NCI-H146 treated with DMSO at 0.1 percent for 48 hours (cell line): ENCODE results near the gene NEO1.

ENCODE experiments used
- DNase-seq: peaks from one replicate; lab custom pipeline; 2025; ENCODE audit not compliant: unreplicated experiment; lab: John Stamatoyannopoulos, UW

NEO1 gene

DNA sequence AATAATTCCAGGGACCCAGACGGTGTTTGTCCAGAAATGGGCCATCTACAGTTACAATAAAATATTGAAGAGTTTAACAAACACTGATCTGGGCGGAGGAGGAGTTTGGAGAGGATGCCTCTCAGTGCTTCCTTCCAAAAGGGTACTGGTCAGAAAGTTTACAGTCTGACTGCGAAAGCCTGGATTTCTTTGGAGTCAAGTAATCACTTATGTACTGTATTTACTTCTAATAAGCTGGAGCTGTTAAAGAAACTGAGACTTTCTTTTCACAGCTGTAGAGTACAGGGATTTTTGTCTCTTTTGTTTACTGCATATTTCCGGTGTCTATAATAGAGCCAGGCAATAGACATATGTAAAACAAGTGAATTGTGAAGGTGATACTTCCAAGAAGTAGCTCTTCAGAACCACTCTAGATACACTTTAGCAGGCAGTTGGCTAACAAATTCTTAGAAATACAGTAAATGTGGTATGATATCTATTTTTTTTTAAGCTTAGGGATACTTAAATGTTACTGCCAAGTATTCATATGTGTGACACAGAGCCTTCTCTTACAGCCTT lies 22.1 kb upstream of the NEO1 start:
- no peak for DNase-seq

DNA sequence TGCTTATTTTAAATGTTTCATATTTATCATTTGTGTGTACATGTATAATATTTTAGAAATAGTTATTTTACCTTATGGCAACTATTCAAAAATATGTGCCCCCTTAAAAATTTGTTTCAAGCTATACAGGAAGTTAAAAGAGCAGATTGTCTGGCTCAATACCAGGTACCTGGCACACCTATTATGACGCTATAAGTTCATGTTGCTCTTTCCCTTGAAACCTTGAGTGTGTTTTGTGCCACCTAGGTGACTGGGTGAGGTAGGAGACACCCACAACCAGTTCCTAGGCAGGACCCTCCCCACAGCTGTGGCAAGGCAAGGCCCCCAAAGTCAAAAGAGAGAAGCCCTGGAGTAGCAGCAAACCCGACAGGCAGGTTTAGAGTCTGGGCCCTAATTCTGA lies 20.6 kb upstream of the NEO1 start:
- no peak for DNase-seq

DNA sequence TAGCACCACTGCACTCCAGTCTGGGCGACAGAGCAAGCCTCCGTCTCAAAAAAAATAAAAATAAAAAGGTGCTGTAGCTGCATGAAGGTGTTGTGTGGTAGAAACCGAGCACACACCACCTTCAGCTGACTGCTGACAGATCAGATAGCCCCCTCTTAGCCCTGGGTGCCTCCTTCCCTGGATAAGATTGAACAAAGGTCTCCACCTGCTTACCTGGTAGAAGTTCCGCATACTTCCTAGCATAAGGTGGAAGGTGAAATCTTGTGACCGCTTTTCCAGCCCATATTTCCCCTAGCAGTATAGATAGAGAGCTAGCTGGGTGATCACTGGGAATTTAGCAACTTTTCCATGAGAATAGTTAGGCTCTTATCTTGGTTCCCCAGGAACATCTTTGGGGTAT lies 18.7 kb upstream of the NEO1 start:
- no peak for DNase-seq

DNA sequence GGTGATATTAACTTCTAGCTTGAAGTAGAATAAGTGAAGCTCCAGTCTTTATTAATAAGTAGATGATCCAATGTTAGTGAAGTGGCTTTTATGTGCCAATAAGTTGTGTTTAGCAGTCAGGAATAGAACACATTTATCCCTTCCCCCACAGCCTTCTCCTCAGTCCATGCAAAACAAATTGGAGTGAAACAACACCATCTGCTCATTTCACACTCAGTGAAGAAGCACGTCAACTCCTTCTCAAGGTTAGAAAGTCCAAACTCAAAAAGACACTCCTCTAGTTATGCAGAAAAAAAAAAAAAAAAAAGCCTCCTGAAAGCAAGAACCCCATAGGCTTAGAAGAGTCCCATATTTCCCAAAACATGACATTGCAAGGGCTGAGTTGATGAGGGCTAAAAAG lies 18.0 kb upstream of the NEO1 start:
- DNase-seq: no peak

DNA sequence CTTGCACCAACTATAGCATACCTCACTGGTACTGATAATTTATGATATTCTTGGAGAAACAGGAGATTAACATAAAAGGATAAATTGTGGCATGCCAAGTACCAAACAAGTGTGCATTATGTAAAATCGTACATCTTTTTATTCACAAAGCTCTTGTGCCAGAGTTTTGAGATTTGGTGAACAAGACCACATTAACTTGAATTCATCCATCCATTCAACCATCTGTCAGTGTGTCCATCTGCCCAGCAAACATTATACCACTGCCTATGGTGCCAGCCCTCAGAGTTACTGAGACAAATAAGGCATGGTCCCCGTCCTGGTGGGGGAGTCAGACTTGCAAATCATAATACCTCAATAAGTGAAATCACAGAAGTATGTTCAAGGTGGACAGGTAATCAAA lies 17.0 kb upstream of the NEO1 start:
- DNase-seq: no peak

DNA sequence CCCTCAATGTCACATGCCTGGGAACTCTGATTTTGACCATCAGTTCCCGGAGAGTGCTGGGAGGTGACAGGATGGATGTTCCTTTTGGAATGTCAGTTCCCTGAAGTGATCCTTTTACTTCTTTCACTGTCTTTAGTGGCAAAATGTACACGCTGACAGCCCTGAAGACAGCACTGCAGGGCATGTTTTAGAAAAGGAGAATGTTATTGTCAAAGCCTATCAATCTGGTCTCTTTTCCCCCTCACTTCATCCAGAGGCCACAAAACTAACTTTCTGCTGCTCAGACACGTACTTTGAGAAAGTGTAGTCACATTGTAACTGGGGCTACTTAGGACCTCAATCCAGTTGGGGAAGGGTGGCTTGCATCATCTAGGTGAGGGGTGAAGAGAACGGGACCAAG lies 14.0 kb upstream of the NEO1 start:
- DNase-seq: no peak

DNA sequence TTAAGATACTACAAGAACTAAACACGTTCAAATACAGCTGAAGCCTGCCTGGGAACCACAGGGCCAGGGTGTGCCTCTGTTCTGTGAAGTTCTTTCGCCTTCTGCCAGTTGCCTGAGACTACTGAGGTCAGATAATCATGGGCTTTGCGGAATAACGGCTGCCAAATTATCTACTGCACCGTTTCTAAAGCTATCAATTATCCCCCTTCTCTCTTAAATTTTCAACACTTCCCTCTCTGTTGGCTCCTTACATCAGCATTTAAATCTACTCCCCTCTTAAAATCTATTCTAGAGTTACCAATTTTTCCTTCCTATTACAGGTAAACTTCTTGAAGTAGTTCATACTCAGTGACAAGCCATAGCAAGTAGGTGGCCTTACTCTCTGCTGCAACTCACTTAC lies 6.2 kb upstream of the NEO1 start:
- no peak for DNase-seq

DNA sequence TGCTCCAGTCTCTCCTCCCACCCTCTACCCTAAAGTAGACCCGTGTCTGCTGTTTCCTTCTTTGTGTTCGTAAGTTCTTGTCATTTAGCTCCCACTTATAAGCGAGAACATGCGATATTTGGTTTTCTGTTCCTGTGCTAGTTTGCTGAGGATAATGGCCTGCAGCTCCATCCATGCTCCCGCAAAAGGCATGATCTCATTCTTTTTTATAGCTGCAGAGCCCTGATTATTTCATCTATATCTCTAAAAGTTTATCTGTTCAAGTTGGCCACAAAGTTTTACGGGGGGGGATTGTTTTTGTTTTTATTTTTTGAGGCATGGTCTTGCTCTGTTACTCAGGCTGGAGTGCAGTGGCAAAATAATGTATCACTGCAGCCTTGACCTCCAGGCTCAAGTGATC lies 4.4 kb upstream of the NEO1 start:
- DNase-seq: no peak

DNA sequence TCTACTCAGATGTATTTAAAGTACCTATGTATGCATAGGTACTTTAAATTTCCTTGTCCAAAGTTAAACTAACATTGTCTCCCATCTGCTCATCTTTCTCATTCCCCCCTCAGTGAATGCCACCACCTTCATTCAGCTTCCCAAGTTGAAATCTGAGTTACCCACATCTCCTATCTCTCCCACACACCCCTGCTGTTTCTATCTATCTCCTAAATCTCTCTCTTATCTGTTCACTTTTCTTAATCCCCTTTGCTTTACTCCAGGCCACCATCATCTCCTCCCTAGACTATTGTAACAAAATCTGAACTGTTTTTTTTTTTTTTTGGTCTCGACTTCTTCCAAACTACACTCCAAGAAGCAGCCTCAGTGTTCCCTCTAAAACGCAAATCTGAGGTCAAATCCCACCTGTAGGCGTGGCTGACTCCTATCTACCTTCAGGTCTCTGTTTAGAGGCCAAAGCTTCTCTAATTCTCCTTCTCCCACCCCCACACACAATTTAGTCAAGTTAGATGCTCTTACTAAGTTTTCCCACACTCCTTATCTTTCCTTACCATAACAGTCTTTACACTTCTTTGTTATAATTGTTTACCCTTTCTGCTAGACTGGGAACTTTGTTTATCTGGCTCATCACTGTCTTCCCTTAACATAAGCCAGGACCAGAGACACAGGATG lies 3.5 kb upstream of the NEO1 start:
- DNase-seq: no peak

DNA sequence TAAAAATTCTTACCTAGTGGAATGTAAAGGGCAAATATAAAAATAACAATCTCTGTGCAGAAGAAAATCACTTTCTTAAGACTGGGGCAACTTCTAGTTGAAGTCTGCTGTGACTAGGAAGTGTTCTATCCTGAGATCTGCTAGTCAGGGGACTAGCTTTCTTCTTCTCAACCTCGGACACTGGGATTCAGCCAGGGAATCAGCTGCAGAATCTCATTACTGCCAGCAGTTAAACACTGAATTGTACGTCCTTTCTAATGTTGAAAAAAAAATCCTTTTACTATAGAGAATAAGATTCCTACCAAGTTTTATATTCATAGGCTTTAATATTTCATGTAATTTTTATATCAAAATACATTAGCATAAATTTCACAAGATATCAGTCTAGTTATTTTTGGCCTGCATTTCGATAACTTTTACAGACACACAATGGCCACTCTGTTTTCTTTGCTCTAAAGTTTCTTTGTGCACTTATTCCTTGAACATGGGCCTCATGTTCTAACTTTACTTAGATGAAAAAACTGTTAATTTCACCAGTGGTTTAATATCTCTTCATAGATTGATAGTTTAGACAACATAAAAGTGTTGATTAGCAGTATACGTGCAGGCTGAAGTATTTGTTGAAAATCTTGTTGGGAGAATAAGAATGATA lies 2.6 kb upstream of the NEO1 start:
- no peak for DNase-seq

DNA sequence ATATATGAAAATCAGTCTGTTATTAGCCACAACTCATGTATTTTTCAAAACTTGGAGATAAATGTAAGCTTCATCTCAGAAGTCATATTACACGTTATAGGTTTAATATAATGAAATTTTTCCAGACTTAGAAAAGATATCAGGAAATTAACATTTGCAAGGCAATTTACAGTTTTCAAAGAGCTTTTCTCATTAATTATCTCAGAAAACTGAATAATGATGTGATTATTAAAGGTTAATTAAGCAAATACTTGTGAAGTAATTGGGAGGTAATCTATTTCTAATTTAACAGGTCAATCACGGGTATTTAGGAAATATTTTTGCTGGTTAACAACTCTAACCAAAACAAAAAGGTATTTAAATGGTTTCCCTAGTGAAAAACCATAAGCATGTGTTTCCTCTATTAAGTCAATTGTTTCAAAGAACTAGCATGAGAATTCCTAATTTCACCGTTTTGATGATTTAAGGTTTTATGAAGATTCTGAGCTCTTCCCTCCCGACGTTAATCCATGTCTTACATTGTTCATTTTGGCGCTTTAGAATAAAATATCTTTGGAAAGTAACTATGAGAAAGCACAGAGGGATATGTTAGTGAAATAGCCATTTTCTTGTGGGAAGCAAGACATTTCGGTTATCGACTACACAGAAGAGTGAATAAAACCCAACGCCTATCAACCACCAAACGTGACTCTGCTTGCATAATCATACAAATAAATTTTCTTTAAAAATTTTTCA lies 1.5 kb upstream of the NEO1 start:
- DNase-seq: no peak

DNA sequence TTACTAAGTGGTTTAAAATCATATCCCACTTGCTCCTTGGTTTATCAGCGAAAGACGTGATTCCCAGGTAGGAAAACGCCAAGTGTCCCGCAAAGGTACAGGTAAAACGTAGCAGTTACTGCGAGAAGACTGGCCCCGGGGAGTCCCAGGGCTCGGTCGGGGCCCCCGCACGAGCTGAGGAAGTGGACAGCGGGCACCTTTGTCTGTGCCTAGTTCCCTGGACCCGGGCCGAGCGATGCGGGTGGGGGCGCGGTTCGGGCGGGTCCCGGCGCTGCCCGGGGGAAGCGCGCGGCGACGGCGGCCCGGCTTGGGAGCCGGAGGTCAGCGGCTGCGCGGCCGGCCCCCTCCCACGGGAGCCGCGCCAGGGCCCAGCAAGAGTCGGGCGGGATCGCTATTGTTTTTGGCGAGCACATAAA lies 864 bp upstream of the NEO1 start:
- DNase-seq: no peak

DNA sequence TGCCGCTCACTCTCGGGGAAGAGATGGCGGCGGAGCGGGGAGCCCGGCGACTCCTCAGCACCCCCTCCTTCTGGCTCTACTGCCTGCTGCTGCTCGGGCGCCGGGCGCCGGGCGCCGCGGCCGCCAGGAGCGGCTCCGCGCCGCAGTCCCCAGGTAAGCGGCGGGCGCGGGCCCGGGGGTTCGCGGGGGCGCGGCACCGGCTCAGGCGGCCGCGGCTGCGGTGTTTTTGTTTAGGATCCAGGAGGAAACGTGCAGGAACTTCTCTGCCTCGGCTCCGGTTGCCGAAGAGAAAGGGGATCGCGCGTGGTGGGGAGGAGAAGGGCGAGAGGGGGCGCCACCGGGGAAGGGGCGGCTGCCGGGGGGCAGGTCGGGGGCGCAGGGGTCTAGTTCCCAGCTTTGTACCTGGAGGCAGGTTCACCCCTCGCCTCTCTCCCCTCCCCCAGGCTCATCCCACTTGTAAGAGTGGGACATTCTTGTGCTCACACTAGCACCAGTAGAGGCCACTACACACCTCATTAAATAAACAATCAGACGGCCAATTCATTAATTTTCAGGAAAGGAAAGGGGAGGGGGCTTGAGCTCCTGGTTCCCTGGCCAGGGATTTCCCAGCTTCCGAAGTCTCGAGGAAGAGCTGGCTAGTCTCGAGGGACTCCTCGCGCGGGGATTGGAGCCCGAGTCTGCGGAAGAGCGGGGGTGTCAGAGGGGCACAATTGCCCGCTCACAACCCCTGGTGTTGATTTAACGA lies 562 bp downstream of the NEO1 start:
- DNase-seq: peak; percentile 0

DNA sequence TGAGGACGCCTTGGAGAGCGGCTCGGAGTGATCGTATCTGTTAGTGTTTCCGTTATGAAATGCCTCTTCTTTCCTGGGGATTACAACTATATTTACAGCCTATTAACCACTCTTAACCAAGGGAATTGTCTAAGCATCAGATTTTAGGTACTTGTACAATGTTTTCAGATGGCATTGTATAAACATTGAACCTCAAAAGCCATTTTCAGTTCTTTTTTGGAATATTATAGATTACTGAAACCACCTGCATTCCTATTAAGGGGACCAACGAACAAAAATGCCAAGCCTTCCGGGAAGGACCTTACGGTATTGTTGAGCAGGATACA lies 1.1 kb downstream of the NEO1 start:
- DNase-seq: no peak

DNA sequence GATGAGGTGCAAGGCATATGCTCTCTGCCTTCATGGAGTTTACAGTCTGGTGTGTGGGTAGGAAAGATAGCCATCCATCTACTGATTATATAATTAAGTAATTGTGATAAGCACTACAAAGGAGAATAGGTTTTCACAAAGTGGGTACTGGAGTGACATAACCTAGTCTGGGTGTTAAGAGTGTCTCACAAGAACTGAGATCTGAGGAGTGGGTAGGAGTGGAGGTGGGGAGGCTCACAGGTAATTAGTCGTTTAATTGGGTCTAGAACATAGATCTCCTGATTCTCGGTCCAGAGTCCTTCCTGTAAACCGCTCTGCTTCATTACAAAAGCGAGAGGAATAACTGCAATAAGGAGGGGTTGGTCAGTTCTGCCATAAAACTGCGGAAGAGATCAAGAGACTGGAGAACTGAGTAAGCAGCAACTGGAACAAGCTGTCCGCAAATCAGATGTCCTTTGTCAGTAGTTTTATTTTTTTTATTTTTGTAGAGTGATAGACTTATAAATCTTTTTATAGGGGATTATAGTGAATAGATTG lies 2.2 kb downstream of the NEO1 start:
- DNase-seq: no peak

DNA sequence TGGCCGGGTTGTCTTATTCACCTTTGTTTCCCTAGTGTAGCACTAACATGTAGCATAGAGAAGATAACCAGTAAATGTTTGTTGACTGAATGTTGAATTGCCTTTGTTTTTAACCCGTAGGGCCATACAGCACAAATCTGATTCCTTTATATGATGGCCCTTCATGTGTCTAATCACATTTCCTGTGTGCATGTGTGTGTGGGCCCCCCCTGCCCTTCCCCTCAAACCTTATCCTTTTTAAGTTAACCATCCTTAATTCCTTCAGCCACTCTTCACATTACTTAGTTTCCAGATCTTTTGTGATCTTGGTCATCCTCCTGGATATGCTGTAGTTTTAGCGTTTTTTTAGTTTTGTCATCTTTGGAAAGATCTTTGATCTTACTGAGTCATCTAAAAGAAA lies 4.2 kb downstream of the NEO1 start:
- DNase-seq: no peak

DNA sequence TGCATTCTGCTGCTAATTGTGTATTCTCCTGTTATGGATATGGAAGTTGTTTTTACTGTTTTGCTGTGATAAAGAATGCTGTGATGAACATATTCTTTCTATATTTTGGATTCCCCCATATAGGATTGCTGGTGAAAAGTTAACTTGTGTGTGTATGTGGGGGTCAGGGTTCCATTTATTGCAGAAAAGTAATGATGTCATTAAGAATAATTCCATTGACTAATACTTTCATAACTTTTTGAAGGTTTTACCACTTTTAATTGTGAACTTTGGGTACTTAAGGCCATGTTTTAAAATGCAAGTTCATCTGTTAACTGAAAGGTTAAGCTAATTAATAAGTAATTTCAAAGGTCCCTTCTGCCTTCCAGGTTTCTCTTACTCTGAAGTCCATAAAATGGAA lies 6.2 kb downstream of the NEO1 start:
- DNase-seq: no peak

DNA sequence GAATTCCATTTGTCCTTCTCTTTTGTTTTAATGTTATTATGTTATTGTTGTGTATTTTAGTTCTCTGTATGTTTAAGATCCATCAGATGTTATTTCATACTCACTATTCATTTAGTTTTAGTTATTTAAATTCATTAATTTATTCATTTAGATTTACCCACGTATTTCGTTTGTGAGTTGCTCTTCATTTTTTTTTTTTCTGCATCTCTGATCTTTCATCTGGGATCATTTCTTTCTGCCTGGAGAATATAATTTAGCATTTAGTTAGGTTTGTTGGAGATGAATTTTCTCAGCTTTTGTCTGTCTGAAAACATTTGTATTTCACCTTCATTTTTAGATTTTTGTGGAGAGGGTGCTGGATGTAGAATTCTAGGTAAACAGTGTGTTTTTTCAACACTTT lies 12.9 kb downstream of the NEO1 start:
- DNase-seq: no peak

DNA sequence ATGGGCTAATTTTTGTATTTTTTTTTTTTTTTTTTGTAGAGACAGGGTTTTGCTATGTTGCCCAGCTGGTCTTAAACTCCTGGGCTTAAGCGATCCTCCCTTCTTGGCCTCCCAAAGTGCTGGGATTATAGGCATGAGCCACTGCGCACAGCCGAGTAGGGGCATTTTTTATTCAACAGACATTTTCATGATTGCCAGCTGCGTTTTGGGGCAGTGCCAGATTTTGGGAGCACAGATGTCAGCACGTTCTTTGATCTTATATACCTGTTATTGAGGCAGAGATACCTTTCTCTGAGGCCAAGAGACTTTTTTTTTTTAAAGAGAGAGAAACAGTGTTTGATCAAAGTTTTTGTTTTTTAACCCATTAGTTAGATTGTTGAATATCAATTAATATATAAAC lies 16.8 kb downstream of the NEO1 start:
- DNase-seq: no peak

DNA sequence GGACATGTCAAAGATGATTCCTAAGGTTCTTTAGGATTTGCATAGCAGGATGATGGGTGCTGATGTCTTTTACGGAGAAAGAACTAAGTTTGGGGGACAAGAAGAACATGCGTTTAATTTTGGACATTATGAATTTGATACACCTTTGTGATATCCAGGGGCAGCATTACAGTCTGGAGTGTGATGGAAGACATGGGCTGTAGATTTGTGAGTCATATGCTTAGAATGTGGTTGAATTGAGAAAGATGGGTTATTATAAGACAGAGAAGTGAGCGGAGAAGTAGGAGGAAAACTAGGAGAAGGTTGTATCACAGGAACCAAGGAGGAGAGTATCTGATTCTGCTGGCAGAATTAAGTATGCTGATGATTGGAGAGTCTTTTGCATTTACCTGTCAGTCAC lies 20.6 kb downstream of the NEO1 start:
- DNase-seq: no peak

DNA sequence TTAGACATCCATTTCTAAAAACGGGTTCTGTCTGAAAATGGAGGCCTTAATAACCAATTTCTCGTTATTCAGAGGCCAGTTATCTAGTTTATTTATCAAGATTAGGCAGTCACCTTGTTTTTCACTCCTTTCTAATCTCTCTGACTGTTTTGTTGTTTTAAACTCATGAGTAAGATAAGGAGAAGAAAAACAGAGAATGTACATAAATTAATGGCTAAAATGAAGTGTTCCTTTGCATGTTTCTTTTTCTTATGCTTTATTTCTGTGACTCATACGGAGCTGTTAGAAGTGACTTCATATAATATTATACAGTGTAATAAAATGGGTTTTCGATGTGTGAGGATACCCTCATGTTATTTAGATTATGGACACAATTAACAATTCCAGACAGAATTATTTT lies 22.0 kb downstream of the NEO1 start:
- no peak for DNase-seq
